GM12873 (cell line): Measurements from ENCODE around the gene PGLYRP4.

Experiments
- TF ChIP-seq, protein P1 (sequence below): IDR thresholded peaks from 2 replicates; pipeline ENCODE4 v1.5.1; 2012; ENCODE audit warnings: low read depth, mild to moderate bottlenecking, moderate library complexity, low read length, control low read depth; ENCODE audit not compliant: insufficient read depth; ENCODE audit errors: missing control alignments

PGLYRP4 gene

GRCh38 chr1:153374071-153374470, 25.4 kb upstream of the PGLYRP4 start:
- TF ChIP-seq, protein P1, sequence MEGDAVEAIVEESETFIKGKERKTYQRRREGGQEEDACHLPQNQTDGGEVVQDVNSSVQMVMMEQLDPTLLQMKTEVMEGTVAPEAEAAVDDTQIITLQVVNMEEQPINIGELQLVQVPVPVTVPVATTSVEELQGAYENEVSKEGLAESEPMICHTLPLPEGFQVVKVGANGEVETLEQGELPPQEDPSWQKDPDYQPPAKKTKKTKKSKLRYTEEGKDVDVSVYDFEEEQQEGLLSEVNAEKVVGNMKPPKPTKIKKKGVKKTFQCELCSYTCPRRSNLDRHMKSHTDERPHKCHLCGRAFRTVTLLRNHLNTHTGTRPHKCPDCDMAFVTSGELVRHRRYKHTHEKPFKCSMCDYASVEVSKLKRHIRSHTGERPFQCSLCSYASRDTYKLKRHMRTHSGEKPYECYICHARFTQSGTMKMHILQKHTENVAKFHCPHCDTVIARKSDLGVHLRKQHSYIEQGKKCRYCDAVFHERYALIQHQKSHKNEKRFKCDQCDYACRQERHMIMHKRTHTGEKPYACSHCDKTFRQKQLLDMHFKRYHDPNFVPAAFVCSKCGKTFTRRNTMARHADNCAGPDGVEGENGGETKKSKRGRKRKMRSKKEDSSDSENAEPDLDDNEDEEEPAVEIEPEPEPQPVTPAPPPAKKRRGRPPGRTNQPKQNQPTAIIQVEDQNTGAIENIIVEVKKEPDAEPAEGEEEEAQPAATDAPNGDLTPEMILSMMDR, result no peak

- TF ChIP-seq, protein P1, result no peak
Observed at GRCh38 chr1:153372571-153372970, 23.9 kb upstream of the PGLYRP4 start.

- TF ChIP-seq, protein P1, result no peak
Observed at GRCh38 chr1:153371231-153371630, 22.6 kb upstream of the PGLYRP4 start.

DNA sequence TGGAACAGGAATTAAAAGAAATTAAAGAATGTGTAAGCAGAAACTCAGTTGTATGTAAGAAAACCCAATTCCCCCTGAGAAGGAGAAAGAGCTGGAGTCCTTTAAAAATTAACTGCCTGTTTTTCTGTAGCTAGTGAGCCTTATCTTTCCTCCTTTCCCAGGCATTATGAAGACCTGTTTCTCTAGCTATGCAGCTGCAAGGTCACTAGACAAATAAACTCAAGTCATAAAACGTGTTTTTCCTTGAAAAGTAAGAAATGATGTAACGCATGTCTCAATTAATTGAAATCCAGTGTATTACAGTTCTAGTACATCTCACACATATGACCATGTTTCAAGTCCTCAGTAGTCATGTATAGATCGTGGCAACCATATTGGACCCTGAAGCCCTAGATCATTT, 21.5 kb upstream of the PGLYRP4 start:
- TF ChIP-seq, protein P1, result no peak

GRCh38 chr1:153368495-153368894, 19.9 kb upstream of the PGLYRP4 start:
- TF ChIP-seq, protein P1, result no peak

GRCh38 chr1:153367090-153367489, 18.4 kb upstream of the PGLYRP4 start:
- TF ChIP-seq, protein P1, result no peak

DNA sequence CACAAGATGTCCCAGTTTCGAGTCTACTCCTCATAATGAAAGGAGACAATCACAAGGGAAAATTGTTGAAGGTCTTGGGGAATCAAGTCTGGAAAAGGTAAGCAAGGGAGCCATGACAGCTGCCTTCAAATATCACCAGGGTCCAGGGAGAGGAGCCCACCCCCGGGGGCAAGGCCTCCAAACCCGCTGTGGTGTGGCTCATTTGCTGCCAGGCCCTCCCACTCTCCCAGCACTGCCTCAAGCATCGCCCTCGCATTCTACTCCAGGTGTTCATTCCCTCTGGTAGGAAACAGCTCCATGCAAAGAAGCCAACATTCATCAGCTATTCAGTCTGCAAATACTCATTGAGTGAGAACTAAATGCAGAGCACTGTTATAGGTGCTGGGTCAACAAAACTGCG, 17.6 kb upstream of the PGLYRP4 start:
- TF ChIP-seq, protein P1, result no peak
